Body of pancreas (tissue), 4 donors: Measurements from ENCODE around the gene ADRA2A.

Experiments
- POLR2A ChIP-seq, 3 donors: fragments of 450-650 bp; IDR thresholded peaks; one replicate each; pipeline ENCODE4 v1.6.1; 2016; ENCODE audit warnings: antibody characterized with exemption in 3 of 3, mild to moderate bottlenecking in 2 of 3
- TF ChIP-seq, protein P1 (sequence below), 7 experiments: fragments of 450-650 bp in 4 of 7; fragments of 200-600 bp in 3 of 7; sonication (generic) in 3 of 7; IDR thresholded peaks; one replicate each; pipeline ENCODE4 v1.5.1; 2016 to 2019; ENCODE audit warnings: antibody characterized with exemption in 7 of 7

GRCh38 chr10:111063471-111063870 lies 13.4 kb upstream of the ADRA2A start:
- TF ChIP-seq, protein P1, sequence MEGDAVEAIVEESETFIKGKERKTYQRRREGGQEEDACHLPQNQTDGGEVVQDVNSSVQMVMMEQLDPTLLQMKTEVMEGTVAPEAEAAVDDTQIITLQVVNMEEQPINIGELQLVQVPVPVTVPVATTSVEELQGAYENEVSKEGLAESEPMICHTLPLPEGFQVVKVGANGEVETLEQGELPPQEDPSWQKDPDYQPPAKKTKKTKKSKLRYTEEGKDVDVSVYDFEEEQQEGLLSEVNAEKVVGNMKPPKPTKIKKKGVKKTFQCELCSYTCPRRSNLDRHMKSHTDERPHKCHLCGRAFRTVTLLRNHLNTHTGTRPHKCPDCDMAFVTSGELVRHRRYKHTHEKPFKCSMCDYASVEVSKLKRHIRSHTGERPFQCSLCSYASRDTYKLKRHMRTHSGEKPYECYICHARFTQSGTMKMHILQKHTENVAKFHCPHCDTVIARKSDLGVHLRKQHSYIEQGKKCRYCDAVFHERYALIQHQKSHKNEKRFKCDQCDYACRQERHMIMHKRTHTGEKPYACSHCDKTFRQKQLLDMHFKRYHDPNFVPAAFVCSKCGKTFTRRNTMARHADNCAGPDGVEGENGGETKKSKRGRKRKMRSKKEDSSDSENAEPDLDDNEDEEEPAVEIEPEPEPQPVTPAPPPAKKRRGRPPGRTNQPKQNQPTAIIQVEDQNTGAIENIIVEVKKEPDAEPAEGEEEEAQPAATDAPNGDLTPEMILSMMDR (IDR thresholded peaks at IDR 0.05): no peak
- no peak for TF ChIP-seq POLR2A (IDR thresholded peaks at IDR 0.05)
